GM04503 (cell line): Measurements from ENCODE around the gene R3HDML.
"Not testable (repeated sequence)": the region's sequence is repeated elsewhere in the genome, so short reads cannot be mapped to it uniquely, and the experiment has no call there.

ENCODE experiments used
- DNase-seq: peaks from one replicate; pipeline ENCODE4 v3.0.0-alpha.2; 2012; ENCODE audit warnings: low read depth

Gene R3HDML

DNA sequence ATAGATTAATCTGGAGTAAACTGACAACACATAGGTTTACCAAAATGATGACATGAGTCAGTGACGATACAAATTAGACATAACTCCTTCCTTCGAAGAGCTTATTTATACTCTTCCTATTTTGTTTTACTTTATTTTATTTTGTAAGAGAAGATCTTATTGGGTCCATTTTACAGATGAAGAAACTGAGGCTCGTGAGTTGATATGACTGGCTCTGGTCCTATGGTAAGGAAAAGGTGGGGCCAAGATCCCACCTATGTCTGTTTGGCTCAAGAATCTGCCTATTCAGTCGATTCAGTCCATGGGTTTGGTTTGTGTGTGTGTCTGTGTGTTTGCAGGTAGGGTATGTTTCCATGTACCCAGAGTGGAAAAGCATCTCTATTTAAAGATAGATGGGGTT is 8.4 kb upstream of the R3HDML start:
- no peak for DNase-seq

DNA sequence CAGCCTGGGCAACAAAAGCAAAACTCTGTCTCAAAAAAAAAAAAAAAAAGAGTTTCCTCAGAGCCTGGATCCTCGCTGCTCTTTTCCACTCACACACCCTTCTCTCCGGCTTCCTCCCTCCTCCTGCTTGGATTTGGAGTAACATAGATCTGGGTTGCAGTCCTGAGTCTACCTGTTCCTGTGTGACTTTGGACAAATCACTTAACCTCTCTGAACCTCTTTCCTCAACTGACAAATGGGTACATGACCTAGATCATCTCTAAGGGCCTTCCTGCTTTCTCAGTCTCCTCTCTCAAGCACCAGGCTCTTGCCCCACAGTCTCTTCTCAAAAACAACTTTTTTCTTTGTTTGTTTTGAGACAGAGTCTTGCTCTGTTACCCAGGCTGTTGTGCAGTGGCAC is 5.6 kb upstream of the R3HDML start:
- DNase-seq = no peak

GRCh38 chr20:44334306-44334705 is 2.5 kb upstream of the R3HDML start:
- no peak for DNase-seq

- no peak for DNase-seq
Measured at GRCh38 chr20:44334709-44335108, 2.1 kb upstream of the R3HDML start.

- DNase-seq = no peak
Measured at GRCh38 chr20:44335675-44336074, 1.2 kb upstream of the R3HDML start.

- no peak for DNase-seq
Measured at GRCh38 chr20:44336086-44336485, 757 bp upstream of the R3HDML start.

DNA sequence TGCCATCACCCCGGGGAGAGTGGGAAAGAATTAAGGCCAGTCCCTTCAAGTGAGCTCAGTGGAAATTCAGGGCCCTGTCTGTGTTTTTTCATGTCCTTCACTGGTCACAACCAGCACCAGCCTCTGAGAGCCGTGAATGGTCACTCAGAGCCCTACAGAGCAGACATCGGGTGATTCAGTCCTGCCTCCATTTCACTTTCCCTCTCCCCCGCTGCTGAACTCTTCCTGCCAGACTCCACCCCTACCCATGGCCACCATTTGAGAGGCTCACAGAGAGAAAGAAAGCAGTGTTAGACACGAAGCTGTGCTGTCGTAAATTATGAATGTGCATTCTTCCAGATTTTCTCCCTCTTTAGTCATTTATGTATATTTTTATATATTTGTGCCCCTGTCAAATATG is 5.4 kb downstream of the R3HDML start:
- DNase-seq = no peak

GRCh38 chr20:44343162-44343675 is 6.4 kb downstream of the R3HDML start:
- no peak for DNase-seq

GRCh38 chr20:44344723-44345122 is 7.9 kb downstream of the R3HDML start:
- no peak for DNase-seq

GRCh38 chr20:44345147-44345546 is 8.3 kb downstream of the R3HDML start:
- no peak for DNase-seq

DNA sequence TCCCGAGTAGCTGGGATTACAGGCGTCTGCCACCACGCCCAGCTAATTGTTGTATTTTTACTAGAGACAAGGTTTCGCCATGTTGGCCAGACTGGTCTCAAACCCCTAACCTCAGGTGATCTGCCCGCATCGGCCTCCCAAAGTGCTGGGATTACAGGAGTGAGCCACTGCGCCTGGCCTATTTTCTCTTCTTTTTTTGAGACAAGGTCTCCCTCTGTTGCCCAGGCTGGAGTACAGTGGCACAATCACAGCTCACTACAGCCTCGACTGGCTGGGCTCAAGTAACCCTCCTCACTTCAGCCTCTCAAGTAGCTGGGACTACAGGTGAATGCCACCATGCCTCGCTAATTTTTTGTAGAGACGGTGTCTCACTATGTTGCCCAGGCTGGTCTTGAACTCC is 9.1 kb downstream of the R3HDML start:
- DNase-seq = not testable (repeated sequence)

- no peak for DNase-seq
Measured at GRCh38 chr20:44348168-44348659, 11.4 kb downstream of the R3HDML start.

DNA sequence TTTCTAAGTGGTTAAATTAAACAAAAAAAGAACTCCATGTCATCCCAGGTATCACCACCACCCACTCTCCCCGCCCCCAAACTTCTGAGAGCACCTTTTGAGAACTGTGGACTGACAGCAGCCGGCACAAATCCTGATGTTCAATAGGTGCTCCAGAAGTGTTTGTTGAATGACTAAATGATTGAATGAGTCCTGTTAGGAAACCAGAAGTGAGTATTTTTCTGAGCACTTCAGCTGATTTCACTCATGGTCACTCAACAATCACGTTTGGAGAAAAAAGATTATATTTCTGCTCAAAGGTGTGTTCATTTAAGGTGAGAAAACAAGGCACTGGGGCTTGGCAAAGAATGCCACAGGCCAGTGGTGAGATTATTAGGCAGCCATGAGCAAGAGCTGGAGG is 12.5 kb downstream of the R3HDML start:
- DNase-seq = no peak

DNA sequence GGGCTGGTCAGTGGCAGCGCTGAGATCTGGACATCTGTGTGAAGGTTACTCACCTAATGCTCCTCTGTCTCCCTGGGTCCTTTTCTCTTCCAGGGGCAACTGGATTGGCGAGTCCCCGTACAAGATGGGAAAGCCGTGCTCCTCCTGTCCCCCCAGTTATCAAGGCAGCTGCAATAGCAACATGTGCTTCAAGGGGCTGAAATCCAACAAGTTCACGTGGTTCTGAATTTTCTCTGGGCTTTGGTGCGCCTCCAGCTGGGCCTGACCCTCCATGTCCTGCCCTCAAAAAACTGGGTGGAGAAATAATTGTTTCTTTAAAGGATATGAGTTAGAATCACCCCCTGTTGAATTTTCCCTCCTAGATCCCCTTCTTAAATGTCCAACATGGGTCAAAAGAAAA is 13.7 kb downstream of the R3HDML start:
- DNase-seq = no peak

DNA sequence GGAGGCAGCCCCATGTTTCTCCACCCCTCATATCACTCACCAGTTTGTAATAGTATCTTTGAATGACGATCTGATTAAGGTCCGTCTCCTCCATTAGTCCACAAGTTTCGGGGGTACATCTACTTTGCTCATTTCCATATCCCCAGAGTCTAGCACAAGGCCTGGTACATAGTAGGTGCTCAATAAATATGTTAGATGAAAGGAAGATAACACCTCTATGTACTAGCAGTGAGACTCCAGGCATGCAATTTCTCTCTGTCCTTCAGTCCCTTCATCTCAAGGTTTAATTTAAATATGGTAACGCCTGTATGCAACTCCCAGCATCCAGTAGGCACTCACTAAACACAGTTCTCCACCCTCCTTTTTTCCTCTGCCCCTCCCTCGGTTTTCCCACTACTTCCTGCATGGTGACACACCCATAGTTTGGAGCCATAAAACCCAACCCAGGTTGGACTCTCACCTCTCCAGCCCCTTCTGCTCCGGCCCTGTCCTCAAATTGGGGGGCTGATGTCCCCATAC is 18.2 kb downstream of the R3HDML start:
- no peak for DNase-seq

GRCh38 chr20:44355498-44356352 is 18.9 kb downstream of the R3HDML start, which contains the start of gene HNF4A:
TSS of gene HNF4A (plus strand) at chr20:44355699. CDS start at chr20:44355805, 106 bp downstream.
- no peak for DNase-seq

GRCh38 chr20:44356353-44356723 is 19.5 kb downstream of the R3HDML start:
- DNase-seq = no peak

GRCh38 chr20:44357020-44357419 is 20.2 kb downstream of the R3HDML start:
- no peak for DNase-seq

- DNase-seq = no peak
Measured at GRCh38 chr20:44357555-44358125, 20.8 kb downstream of the R3HDML start.

DNA sequence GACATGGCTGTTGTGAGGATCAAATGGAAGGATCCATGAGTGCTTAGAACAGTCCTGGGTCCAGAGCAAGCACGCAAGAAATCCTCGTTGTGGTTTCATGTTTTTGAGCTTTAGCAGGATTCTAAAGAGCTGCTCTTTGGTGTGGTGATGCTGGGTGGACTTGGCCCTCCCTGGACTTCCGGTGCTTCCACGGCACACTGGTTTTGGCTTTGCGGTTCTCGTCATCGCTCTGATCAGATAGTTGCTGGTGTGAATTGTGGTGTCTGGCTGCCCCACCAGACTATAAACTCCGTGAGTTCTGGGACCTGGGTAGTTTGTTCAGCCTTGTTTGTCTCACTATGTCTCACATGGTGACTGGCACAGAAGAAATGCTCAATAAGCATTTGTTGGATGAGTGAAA is 21.9 kb downstream of the R3HDML start:
- DNase-seq = no peak

DNA sequence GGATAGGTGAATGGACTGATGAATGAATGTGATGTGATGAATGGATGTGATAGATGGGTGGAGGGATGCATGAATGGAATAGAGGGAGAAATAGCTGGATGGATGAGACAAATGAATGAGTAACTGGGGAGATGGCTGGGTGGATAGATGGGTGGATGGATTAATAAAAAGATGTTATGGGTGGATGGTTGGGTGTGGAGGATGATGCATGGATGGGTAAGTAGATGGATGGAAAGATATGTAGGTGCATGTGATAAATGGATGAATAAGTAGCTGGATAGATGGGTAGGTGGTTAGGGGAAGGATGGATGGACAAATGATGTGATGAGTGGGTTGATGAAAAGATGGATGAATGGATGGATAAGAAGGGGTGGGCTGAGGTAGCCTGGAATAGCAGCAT is 23.4 kb downstream of the R3HDML start:
- DNase-seq = no peak

DNA sequence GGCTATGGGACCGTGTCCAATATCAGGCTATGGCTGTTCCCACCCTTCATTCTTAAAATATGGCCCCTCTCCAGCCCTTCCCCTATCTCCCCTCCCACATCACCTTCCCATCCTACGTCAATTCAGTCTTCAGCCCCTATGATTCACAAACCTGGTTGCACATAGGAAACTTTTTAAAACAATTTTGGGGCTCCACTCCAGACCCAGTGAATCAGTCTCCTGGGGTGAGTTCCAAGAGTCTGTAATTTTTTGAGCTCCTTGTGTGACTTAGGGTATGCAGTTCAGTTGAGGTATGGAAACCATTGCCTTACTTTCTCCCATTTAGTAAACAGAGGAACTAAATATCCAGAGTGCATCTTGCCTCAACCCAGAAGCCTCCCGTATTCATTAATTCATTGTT is 24.2 kb downstream of the R3HDML start:
- no peak for DNase-seq

GRCh38 chr20:44362466-44362940 is 25.7 kb downstream of the R3HDML start:
- no peak for DNase-seq
